ENCODE measurements around the gene SORL1.

GRCh38 chr11:121463689-121464335 is 11.7 kb downstream of the SORL1 start:
- TF ChIP-seq POLR2A (IDR thresholded peaks at IDR 0.05) = no peak
- no peak for TF ChIP-seq CTCF (IDR thresholded peaks at IDR 0.05)
- no peak for TF ChIP-seq EP300 (IDR thresholded peaks at IDR 0.05)
